DOHH2 (cell line): ENCODE measurements around the gene USP6NL.

Source experiments
- H3F3A ChIP-seq: fragments of 200-600 bp; sonication (generic), shearing (Covaris generic); 2 replicates; pipeline ENCODE4 v1.6.0; 2016; ENCODE audit warnings: antibody characterized with exemption, mild to moderate bottlenecking; ENCODE audit not compliant: control insufficient read depth, insufficient read depth
- H3K27ac ChIP-seq: fragments of 200-600 bp; sonication (generic); 2 replicates; pipeline ENCODE4 v1.5.1; 2014; ENCODE audit warnings: low read depth, mild to moderate bottlenecking, low read length, moderate library complexity
- H3K27me3 ChIP-seq: fragments of 200-600 bp; sonication (generic); 2 replicates; pipeline ENCODE4 v1.6.1; 2014; ENCODE audit warnings: mild to moderate bottlenecking, low read length, mixed read lengths; ENCODE audit not compliant: control insufficient read depth
- H3K36me3 ChIP-seq: fragments of 200-600 bp; sonication (generic); 2 replicates; pipeline ENCODE4 v1.6.1; 2014; ENCODE audit warnings: mild to moderate bottlenecking, low read length, moderate library complexity, mixed read lengths; ENCODE audit not compliant: control insufficient read depth
- H3K4me1 ChIP-seq: fragments of 200-600 bp; sonication (generic); 2 replicates; pipeline ENCODE4 v1.6.1; 2014; ENCODE audit warnings: mild to moderate bottlenecking, low read length, mixed read lengths; ENCODE audit not compliant: control insufficient read depth
- H3K4me2 ChIP-seq: fragments of 200-600 bp; sonication (generic); 2 replicates; pipeline ENCODE4 v1.6.0; 2014; ENCODE audit warnings: mild to moderate bottlenecking, low read length, moderate library complexity
- H3K4me3 ChIP-seq: fragments of 200-600 bp; sonication (generic); 2 replicates; pipeline ENCODE4 v1.5.1; 2014; ENCODE audit warnings: mild to moderate bottlenecking, low read length, mixed read lengths
- H3K79me2 ChIP-seq: fragments of 200-600 bp; sonication (generic); 2 replicates; pipeline ENCODE4 v1.6.1; 2014; ENCODE audit warnings: mild to moderate bottlenecking, low read length, mixed read lengths; ENCODE audit not compliant: control insufficient read depth
- H3K9me2 ChIP-seq: fragments of 200-600 bp; sonication (generic); replicated peaks from 2 replicates; pipeline ENCODE4 v1.6.1; 2014; ENCODE audit warnings: mild to moderate bottlenecking, low read length, mixed read lengths; ENCODE audit not compliant: control insufficient read depth
- H3K9me3 ChIP-seq: fragments of 200-600 bp; sonication (generic); 2 replicates; pipeline ENCODE4 v1.6.1; 2014; ENCODE audit warnings: antibody characterized with exemption, low read length, mixed read lengths; ENCODE audit not compliant: control insufficient read depth, insufficient read depth
- H4K20me1 ChIP-seq: fragments of 200-600 bp; sonication (generic); 2 replicates; pipeline ENCODE4 v1.6.0; 2014; ENCODE audit warnings: low read depth, mild to moderate bottlenecking, antibody characterized with exemption, low read length, moderate library complexity; ENCODE audit not compliant: control insufficient read depth, insufficient read depth
- EZH2phosphoT487 ChIP-seq: fragments of 200-600 bp; sonication (generic); IDR thresholded peaks from 2 replicates; pipeline ENCODE4 v1.6.1; 2017; ENCODE audit warnings: borderline replicate concordance, mild to moderate bottlenecking, antibody characterized with exemption, low read length, moderate library complexity, mixed read lengths
- TF ChIP-seq, protein P1 (sequence below): fragments of 200-600 bp; sonication (generic); IDR thresholded peaks from one replicate; pipeline ENCODE4 v1.5.1; 2014; ENCODE audit warnings: antibody characterized with exemption, mild to moderate bottlenecking, low read depth, low read length; ENCODE audit not compliant: poor library complexity, severe bottlenecking

The USP6NL gene

DNA sequence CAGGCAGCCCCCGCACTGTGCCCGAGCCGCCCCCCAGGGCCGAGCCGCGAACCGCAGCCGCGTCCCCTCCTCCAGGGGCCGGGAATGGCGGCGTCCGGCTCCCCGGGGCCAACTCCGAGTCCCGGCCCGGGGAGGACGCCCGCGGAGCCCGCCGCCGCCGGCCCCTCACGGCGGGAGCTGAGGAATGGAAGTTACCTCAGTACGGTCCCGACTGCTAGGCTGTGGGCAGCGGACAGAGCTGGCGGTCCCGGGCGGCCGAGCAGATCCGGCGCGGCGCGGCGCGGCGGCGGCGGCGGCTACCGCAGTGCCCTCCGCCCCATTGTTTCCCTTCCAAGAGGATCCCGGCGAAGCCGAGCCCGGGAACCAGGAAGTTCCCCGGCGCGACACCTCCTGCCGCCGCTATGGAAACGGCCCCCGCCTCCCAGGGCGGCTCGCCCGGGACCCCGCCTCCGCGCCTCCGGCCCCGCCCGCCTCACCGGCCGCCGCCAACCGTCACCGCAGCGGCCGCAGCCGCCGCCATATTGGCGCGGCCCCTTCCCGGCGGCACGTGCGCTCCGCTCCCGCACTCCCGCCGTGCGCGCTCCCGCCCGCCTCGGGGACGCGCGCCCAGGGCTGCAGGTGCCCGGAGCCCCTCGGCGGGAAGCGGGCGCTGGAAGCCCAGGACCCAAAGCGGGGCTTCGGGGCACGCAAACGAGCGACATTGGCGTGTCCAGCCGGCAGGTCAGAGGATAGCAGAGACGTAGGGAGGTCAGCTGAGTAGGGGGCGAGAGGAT is at the start of gene USP6NL:
Gene USP6NL, minus strand, starts transcription at position 403 of the 773 bp plus-strand sequence. CDS start 14,016 bp downstream, outside the sequence.
- H3K9me2 ChIP-seq, result no peaks in the 10 kb centered on the region
- peaks cover 55% of the 10 kb centered on the region for H3K79me2 ChIP-seq
- H3F3A ChIP-seq, result peaks cover 17% of the 10 kb centered on the region
- peak within 1 kb of the TSS; percentile 99 for H3K4me2 ChIP-seq
- peak within 1 kb of the TSS; percentile 82 for H3K4me3 ChIP-seq
- peak within 1 kb of the TSS; percentile 72 for H3K27ac ChIP-seq
- peaks cover 24% of the 10 kb centered on the region for H3K36me3 ChIP-seq
- H3K27me3 ChIP-seq, result no peaks in the 10 kb centered on the region
- H3K9me3 ChIP-seq, result peaks cover 3% of the 10 kb centered on the region; the same call in 1 of the 2 replicates
- TF ChIP-seq, protein P1, sequence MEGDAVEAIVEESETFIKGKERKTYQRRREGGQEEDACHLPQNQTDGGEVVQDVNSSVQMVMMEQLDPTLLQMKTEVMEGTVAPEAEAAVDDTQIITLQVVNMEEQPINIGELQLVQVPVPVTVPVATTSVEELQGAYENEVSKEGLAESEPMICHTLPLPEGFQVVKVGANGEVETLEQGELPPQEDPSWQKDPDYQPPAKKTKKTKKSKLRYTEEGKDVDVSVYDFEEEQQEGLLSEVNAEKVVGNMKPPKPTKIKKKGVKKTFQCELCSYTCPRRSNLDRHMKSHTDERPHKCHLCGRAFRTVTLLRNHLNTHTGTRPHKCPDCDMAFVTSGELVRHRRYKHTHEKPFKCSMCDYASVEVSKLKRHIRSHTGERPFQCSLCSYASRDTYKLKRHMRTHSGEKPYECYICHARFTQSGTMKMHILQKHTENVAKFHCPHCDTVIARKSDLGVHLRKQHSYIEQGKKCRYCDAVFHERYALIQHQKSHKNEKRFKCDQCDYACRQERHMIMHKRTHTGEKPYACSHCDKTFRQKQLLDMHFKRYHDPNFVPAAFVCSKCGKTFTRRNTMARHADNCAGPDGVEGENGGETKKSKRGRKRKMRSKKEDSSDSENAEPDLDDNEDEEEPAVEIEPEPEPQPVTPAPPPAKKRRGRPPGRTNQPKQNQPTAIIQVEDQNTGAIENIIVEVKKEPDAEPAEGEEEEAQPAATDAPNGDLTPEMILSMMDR, result peak; percentile 3
- no peak for TF ChIP-seq EZH2phosphoT487
- no peaks in the 10 kb centered on the region for H4K20me1 ChIP-seq
- H3K4me1 ChIP-seq, result peaks cover 45% of the 10 kb centered on the region

- no peak overlapping the region for H3K4me3 ChIP-seq
- H3K27me3 ChIP-seq, result no peaks in the 10 kb centered on the region
- no peak overlapping the region for H3K27ac ChIP-seq
- TF ChIP-seq EZH2phosphoT487, result no peak
- TF ChIP-seq, protein P1, result no peak
- H3K4me2 ChIP-seq, result no peak overlapping the region
- peaks cover 60% of the 10 kb centered on the region for H3K4me1 ChIP-seq
- H3K9me3 ChIP-seq, result no peaks in the 10 kb centered on the region
- peaks cover 26% of the 10 kb centered on the region for H3F3A ChIP-seq
- no peaks in the 10 kb centered on the region; the same call in 1 of the 2 replicates for H3K79me2 ChIP-seq
- no peaks in the 10 kb centered on the region for H3K9me2 ChIP-seq
- H3K36me3 ChIP-seq, result no peaks in the 10 kb centered on the region
- H4K20me1 ChIP-seq, result no peaks in the 10 kb centered on the region
Measured at GRCh38 chr10:11658801-11659368, 47.4 kb upstream of the USP6NL start.

DNA sequence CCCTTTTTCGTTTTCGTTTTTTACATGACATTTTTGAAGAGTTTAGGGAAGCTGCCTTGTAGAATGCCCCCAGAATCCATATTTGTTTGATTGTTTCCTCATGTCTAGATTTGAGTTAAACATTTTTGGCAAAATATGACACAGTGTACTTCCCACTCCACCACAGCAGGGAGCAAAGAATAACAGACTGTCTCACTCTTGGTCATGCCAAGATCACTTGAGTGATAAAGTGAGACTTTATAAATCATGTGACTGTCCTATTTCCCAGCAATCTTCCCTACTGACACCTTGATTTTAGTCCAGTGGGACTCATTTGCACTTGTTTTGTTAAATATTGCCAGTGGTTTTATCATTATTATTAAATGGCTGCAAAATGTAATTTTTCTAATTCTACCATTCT is 44.4 kb upstream of the USP6NL start:
- Histone ChIP-seq H4K20me1 (no peaks in the 10 kb centered on the region), H3F3A (peaks cover 15% of the 10 kb centered on the region), H3K27ac (no peak overlapping the region), H3K27me3 (no peaks in the 10 kb centered on the region), H3K9me2 (no peaks in the 10 kb centered on the region), H3K4me2 (no peak overlapping the region), H3K4me3 (no peak overlapping the region), H3K36me3 (no peaks in the 10 kb centered on the region), H3K9me3 (no peaks in the 10 kb centered on the region), H3K4me1 (peaks cover 31% of the 10 kb centered on the region), H3K79me2 (no peaks in the 10 kb centered on the region)
- no peak for TF ChIP-seq EZH2phosphoT487
- TF ChIP-seq, protein P1, result no peak
